Measurements from ENCODE around the gene TMEM203.

The TMEM203 gene

DNA sequence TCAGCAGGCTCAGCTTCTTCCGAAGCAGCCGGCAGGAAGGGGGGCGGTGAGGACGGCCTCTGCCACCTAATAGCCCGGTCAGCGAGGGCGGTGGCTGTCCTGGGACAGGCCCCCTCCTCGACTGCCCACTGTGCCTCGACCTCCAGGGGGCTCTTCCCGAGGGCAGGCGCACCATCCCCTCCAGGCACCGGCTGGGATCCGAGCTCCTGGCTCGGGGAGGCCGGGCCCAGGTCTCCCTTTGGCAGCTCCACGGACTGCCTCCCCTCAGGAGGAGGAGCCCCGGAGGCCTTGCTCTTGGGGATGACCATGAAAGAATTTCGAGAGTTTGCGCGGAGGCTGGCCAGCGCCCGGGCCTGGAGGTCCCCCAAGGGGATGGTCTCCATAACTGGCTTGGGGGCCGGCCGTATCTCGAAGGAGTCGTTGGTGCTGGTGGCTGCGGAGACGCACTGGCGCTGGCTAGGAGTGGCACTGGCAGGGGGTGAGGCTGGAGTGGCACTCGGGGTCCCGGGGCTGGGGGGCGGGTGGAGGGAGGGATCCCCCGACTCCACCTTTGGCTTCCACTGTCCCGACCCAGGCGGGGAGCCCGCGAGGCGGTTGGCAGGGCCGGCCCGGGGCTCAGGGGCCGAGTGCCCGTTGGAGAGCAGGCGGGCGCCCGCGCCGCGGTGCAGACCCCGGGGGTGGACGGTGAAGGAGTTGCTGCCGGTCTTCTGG is 5.9 kb downstream of the TMEM203 start:
- Mint-ChIP-seq H3K4me3 (peak overlapping the region; percentile 81), H3K36me3 (no peaks in the 10 kb centered on the region), H3K4me1 (peaks cover 46% of the 10 kb centered on the region), H3K27ac (peak overlapping the region; percentile 64), H3K9me3 (no peaks in the 10 kb centered on the region), H3K27me3 (no peaks in the 10 kb centered on the region)
- ATAC-seq = no peak

DNA sequence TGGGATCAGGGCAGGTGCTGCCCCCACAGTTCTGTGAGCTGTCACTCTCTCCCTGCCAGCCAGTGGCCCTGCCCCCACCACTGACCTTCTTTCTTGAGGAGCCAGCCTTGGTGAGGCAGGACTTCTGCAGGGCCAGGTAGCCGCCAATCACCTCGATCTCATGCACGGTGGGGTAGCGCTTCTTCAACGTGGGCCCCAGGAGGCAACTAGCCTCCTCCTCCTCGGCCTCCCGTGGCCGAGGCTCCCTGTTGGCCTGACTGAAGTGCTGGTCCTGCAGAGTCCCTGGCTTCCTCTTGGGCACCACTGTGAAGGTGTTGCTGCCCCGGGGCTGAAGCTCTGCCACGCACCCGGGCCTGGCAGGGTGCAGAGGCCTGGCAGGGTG is 6.6 kb downstream of the TMEM203 start:
- ATAC-seq = no peak
- H3K27ac Mint-ChIP-seq = no peak overlapping the region
- H3K9me3 Mint-ChIP-seq = no peaks in the 10 kb centered on the region
- H3K36me3 Mint-ChIP-seq = no peaks in the 10 kb centered on the region
- no peaks in the 10 kb centered on the region for H3K27me3 Mint-ChIP-seq
- peak overlapping the region; percentile 81 for H3K4me3 Mint-ChIP-seq
- peaks cover 40% of the 10 kb centered on the region for H3K4me1 Mint-ChIP-seq

DNA sequence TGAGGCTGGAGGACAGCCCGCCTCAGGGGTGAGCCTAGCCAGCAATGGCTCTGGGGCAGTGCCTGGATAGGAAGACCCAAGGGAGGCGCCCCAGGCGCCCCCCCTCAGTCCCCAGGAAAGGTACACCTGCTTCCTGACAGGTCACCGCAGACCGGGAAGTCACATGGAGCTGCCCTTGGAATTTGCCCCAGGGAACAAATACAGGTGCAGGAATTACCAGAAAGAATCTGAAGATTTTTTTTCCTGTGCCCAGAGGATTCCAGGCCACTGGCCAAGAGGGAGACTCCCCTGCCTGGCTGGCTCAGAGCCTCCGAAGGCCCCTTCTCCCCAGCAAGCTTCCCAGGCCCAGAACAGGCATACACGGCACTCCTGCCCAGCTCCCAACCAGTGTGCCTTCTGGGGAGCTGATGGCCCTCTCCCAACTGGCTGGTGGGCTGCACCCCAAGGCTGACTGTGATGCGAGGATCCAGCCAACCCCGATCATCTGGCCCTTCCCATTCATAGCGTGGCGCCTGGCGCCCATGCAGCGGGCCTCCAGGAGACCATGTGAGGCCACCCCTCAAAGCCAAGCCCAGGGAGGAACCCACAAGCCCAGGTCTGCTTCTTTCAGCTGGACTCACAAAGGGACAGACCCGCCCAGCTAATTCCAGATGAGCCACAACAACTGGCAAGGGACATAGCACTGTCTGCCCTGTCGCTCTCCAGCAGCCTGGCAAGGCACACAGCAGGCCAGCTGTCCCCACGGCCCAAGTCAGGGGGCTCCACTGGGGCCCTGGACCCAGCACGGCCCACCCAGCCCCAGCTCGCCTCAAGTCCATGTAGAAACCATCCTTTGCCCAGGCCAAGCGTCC is 7.2 kb downstream of the TMEM203 start:
- no peaks in the 10 kb centered on the region for H3K27me3 Mint-ChIP-seq
- H3K36me3 Mint-ChIP-seq = no peaks in the 10 kb centered on the region
- H3K9me3 Mint-ChIP-seq = no peaks in the 10 kb centered on the region
- peak overlapping the region; percentile 81 for H3K4me3 Mint-ChIP-seq
- ATAC-seq = no peak
- H3K27ac Mint-ChIP-seq = no peak overlapping the region
- H3K4me1 Mint-ChIP-seq = peaks cover 40% of the 10 kb centered on the region

DNA sequence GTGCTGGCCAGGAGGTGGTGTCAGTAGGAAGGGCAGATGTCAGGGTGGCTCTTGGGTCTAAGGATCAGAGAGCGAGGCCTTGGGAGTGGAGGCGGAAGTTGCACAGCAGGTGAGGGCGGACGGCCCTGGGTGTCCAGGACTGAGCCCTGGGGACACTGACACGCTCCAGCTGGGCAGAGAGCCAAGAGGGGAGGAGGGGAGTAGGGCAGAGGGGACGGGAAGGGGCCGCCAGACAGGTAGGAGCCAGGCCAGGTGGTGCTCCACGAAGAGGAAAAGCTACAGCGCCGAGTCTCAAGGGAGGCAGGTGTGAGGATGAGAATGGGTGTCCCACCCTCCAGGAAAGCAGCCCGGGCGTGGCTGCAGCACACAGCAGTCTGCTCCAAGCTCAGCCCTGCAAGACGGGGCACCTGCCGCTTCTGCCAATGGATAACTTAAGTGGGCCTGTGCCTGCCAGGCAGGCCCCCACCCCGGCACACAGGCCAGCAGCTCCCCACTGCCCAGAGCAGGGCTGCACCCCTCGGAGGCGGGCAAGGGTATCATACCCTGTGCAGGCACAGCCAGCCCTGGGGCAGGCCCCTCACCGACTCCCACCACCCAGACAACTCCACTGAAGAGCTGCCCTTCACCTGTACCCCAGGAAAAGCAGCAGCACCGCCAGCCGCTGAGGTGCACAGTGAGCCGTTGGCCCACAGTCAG is 9.8 kb downstream of the TMEM203 start:
- Mint-ChIP-seq H3K4me3 (no peak overlapping the region), H3K4me1 (peaks cover 27% of the 10 kb centered on the region), H3K27me3 (no peaks in the 10 kb centered on the region), H3K27ac (no peak overlapping the region), H3K36me3 (peaks cover 9% of the 10 kb centered on the region), H3K9me3 (no peaks in the 10 kb centered on the region)
- no peak for ATAC-seq

DNA sequence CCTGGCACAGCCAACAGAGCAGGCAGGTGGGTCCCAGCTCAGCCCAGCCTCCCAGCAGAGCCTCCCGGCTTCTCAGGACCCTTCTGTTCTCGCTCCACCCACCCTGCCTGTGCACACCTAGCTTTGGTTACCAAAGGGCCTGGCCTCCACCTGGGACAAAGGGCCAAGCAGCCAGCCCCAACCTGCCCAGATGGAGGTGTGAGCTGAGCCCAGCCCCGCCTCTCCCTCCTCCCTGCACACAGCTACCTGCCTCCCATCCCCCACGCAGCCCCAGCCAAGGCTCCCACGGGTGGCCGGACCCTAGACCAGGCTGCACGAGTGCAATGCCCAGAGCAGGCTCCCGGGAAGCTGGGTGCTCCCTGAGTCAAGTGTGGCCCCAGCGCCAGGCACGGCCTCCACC is 10.5 kb downstream of the TMEM203 start:
- Mint-ChIP-seq H3K4me3 (no peak overlapping the region), H3K9me3 (no peaks in the 10 kb centered on the region), H3K27ac (no peak overlapping the region), H3K36me3 (peaks cover 11% of the 10 kb centered on the region), H3K27me3 (no peaks in the 10 kb centered on the region), H3K4me1 (peaks cover 30% of the 10 kb centered on the region)
- no peak for ATAC-seq

DNA sequence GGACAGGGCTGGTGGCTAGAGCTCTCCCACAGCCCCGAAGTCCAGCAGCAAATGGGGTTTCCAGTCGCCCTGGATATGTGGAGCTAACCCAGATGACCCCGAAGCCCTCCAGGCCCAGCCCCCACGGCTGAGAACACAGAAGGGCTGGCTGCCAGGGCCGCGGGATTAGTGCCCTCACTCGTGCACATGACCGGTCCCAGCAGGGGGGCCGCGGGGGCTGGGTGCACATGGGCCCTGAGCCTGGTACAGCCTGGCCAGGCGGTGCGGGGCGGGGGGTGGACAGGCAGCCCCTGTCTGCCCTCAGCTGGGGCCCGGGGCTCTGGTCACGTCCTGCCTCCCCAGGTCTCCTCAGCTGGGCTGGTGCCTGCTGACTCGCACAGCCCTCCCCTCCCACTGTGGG is 11.1 kb downstream of the TMEM203 start:
- ATAC-seq = no peak
- Mint-ChIP-seq H3K27me3 (no peaks in the 10 kb centered on the region), H3K4me1 (peaks cover 31% of the 10 kb centered on the region), H3K9me3 (no peaks in the 10 kb centered on the region), H3K4me3 (no peak overlapping the region), H3K27ac (no peak overlapping the region), H3K36me3 (peaks cover 11% of the 10 kb centered on the region)

DNA sequence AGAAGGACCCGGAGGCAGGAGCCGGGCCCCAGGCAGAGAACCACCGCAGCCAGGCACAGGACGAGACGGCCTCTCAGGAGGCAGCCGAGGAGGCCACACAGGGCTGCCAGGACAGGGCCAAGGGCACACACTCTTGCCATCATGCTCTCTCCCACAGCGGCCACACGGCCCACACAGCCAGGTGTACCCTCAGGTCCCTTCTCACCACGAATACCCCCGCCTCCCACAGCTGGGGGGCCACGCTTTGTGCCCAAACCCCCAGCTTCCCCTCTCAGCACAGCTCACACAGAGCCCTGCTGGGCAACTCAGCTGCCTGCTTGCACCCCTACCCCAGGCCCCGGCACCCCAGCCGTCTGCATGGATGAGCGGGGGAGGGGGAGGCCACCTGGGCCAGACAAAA is 11.7 kb downstream of the TMEM203 start:
- Mint-ChIP-seq H3K27me3 (no peaks in the 10 kb centered on the region), H3K4me1 (peaks cover 30% of the 10 kb centered on the region), H3K27ac (no peak overlapping the region), H3K4me3 (no peak overlapping the region), H3K36me3 (peaks cover 11% of the 10 kb centered on the region), H3K9me3 (no peaks in the 10 kb centered on the region)
- no peak for ATAC-seq

DNA sequence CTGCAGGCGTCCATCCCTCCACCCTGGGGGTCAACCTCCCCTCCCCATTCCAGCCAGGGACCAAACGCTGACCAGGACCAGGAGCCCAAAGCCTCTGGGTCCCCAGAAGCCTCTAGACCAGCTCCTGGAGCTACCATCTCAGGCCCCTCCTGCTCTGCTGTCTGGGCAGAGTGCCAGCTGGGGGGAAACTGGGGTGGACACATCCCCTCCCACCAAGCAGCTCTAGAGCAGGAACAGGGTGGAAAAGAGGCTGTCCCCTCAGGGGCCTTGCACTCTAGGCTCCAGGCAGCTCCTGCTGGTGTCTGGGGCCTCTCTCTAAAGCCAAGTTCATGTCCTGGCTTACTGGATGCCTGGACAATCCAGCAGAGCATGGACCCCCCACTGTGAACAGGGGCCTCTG is 12.6 kb downstream of the TMEM203 start:
- Mint-ChIP-seq H3K9me3 (no peaks in the 10 kb centered on the region), H3K4me1 (peaks cover 29% of the 10 kb centered on the region), H3K27me3 (no peaks in the 10 kb centered on the region), H3K27ac (no peak overlapping the region), H3K4me3 (no peak overlapping the region), H3K36me3 (peaks cover 11% of the 10 kb centered on the region)
- no peak for ATAC-seq

DNA sequence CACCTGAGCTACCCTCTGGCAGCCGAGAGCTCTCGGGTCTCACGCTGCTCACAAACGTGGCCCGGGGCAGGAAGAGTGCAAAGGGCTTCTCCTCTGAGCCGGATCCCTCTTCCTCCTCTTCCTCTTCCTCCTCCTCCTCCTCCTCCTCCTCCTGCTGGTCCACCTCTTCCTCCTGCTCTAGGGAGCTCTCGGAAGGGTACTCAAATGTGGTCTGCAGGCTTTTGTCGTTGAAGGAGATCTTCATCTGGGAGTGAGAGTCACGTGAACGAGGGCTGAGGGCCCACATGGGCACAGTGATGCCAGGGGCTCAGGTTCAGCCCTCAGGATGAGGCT is 13.0 kb downstream of the TMEM203 start:
- H3K27ac Mint-ChIP-seq = no peak overlapping the region
- H3K4me1 Mint-ChIP-seq = peaks cover 32% of the 10 kb centered on the region
- no peaks in the 10 kb centered on the region for H3K9me3 Mint-ChIP-seq
- H3K36me3 Mint-ChIP-seq = peaks cover 11% of the 10 kb centered on the region
- H3K4me3 Mint-ChIP-seq = no peak overlapping the region
- ATAC-seq = no peak
- H3K27me3 Mint-ChIP-seq = no peaks in the 10 kb centered on the region

DNA sequence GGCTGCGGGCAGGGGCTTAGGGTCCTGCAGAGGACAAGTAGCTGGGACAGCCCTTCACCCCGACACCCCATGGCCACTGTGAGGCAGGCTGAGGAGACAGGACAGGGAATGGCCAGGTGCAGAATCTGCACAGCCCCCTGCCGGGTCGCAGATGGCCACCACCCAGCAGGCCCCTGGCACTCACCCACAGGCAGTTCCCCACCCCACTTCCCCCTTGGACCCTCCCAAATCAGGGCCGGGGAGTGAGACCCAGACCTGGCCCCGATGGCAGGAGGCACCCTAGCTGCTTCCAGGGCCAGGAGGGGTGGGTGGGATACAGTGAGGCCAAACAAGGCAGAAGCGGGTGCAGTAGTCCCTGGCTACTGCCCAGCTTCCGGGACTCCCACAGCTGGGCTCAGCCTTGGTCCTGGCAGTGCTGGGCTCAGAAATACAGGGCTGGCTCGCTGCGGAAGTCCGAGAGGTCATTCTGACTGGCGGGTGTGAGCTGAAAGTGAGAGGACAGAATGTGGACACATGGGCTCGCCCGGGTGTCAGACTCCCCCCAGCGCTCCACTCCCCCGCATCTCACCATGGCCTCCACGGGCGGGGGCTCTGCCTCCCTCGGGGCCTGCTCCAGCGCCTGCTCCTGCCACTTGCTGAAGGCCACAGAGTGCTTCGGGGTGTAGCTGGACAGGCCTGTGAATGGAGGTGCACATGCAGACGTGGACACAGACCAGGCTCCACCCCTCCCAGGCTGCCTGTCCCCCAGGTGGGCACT is 13.6 kb downstream of the TMEM203 start:
- no peaks in the 10 kb centered on the region for H3K27me3 Mint-ChIP-seq
- no peaks in the 10 kb centered on the region for H3K9me3 Mint-ChIP-seq
- H3K4me1 Mint-ChIP-seq = peaks cover 32% of the 10 kb centered on the region
- no peak for ATAC-seq
- peaks cover 11% of the 10 kb centered on the region for H3K36me3 Mint-ChIP-seq
- no peak overlapping the region for H3K4me3 Mint-ChIP-seq
- peak overlapping the region; percentile 75 for H3K27ac Mint-ChIP-seq

DNA sequence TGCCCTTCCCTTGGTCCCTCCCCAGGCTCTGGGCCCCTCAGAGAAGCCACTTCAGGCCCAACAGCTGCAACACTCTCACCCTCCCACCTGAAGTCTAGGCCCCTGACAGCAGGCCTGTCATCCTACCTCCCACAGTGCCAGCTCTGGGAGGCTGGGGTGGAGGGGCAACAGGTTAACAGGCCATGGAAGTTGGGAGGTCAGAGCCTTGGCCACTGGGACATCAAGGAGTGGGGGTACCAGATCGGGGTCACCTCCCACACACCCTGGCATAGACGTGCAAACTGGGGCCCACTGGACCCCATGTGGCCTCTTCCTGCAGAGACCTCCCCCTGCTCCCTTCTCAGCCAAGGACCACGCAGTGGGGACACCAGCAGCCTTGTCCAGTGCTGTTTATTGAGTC is 14.2 kb downstream of the TMEM203 start:
- no peaks in the 10 kb centered on the region for H3K9me3 Mint-ChIP-seq
- ATAC-seq = no peak
- peak overlapping the region; percentile 75 for H3K27ac Mint-ChIP-seq
- peaks cover 11% of the 10 kb centered on the region for H3K36me3 Mint-ChIP-seq
- no peaks in the 10 kb centered on the region for H3K27me3 Mint-ChIP-seq
- H3K4me3 Mint-ChIP-seq = peak overlapping the region; percentile 56
- H3K4me1 Mint-ChIP-seq = peaks cover 36% of the 10 kb centered on the region

DNA sequence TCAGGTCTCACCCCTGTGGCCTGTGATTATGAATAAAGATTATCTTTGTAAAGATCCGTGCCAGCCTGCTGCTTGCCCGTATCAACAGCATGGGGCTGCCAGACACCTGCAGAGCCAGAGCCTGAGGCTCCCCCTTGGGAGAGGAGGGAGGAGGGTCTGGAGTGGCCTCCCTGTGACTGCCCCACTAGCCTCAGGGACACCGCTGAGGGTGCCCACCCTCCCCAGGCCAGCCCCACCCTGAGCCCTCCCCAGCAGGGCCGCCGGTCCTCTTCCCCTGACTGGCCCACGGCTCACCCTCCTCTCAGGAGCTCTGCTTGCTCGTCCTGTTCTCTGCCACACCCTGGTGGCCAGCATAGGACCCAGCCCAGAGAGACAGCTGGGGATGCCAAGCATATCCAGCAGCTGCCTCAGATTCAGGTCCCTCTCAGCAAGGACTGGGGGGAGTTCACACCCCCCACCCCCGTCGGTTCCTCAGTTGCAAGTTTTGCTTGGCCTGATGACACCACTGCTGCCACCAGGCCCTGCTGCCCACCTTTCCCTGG is 15.1 kb downstream of the TMEM203 start:
- no peak for ATAC-seq
- Mint-ChIP-seq H3K9me3 (no peaks in the 10 kb centered on the region), H3K4me3 (peak overlapping the region; percentile 95), H3K27ac (peak overlapping the region; percentile 75), H3K27me3 (no peaks in the 10 kb centered on the region), H3K4me1 (peaks cover 43% of the 10 kb centered on the region), H3K36me3 (peaks cover 11% of the 10 kb centered on the region)

DNA sequence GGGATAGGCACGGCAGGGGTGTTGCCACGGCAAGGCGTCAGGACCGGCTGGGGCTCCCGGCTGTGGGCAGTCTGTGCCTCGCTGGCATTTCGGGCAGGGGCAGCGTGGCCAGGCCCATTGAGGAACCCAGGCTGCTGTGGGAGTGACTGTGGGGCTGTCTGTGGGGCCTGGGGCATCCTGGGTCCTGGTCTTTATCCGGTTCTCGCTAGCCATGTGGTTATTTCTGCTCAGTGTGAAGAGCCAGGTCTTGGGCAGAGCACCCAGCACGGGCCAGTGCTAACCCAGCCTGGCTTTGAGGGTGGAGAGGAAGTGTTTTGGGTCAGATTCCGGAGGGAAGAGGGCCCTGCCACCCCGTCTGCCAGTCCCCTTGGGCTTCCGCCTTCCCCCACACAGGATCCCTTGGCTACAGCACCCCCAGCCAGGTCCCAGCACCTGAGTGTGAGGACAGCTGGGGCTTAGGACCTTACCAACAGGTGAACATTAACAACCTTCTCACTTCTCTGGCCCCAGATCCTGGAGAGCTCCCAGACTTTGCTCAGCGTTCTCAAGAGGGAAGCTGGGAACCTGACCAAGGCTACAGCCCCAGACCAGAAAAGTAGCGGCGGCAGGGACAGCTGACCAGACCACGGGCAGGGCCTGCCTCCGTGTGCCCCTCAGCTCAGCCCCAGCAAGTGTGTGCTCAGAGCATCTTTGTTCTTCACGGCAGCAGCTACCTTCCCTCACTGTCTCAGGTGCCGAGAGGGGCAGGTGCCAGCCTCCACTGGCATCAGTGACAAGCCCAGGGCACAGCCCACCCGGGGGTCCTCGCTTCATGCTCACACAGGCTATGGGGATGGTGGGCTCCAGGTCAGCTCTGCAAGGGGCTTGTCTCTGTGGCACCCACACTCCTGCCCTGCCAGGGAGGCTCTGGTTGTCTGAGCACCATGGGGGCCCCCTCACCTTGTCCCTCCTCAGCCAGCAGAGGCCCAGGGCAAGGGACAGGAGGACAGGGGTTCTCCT is 15.9 kb downstream of the TMEM203 start:
- no peak for ATAC-seq

More for the DNA sequence above, 15.9 kb downstream of the TMEM203 start:
- H3K4me1 Mint-ChIP-seq = peaks cover 48% of the 10 kb centered on the region
- H3K9me3 Mint-ChIP-seq = no peaks in the 10 kb centered on the region
- H3K36me3 Mint-ChIP-seq = peaks cover 14% of the 10 kb centered on the region
- H3K27ac Mint-ChIP-seq = peak overlapping the region; percentile 87
- H3K27me3 Mint-ChIP-seq = no peaks in the 10 kb centered on the region
- H3K4me3 Mint-ChIP-seq = peak overlapping the region; percentile 95
